ENCODE measurements around the gene ARID1B.

DNA sequence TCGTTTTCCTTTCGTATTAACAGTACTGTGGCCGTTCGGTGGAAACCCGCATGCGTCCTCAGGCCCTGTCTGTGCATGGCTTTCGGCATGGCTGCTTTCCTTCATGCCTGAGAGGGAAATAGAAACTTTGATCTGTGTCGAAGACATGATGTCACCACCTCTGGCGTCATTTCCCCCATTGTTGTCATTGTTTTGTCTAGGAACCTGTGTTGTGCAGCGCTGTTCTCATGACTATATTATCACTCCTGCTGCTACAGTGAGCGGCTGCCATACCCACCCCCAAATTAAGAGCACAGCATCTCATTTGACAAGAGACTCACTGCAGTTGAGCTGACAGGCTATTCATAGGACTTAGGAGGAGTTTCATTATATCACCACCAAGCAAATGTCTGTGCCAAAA lies 373.9 kb downstream of the ARID1B start:
- TF ChIP-seq, protein P1, sequence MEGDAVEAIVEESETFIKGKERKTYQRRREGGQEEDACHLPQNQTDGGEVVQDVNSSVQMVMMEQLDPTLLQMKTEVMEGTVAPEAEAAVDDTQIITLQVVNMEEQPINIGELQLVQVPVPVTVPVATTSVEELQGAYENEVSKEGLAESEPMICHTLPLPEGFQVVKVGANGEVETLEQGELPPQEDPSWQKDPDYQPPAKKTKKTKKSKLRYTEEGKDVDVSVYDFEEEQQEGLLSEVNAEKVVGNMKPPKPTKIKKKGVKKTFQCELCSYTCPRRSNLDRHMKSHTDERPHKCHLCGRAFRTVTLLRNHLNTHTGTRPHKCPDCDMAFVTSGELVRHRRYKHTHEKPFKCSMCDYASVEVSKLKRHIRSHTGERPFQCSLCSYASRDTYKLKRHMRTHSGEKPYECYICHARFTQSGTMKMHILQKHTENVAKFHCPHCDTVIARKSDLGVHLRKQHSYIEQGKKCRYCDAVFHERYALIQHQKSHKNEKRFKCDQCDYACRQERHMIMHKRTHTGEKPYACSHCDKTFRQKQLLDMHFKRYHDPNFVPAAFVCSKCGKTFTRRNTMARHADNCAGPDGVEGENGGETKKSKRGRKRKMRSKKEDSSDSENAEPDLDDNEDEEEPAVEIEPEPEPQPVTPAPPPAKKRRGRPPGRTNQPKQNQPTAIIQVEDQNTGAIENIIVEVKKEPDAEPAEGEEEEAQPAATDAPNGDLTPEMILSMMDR (IDR thresholded peaks at IDR 0.05 in 2 of 3, conservative IDR thresholded peaks at IDR 0.05 in 1 of 3; ENCODE audit: borderline replicate concordance in 1 of 3, insufficient read depth in 1 of 3, low read depth in 2 of 3, low read length in 2 of 3), result no peak
- no peak for TF ChIP-seq POLR2AphosphoS5 (IDR thresholded peaks at IDR 0.05; ENCODE audit: low read depth, low read length)
